HG03571 (cell line): ENCODE data around the gene UTS2B.

Experiments
- ATAC-seq: cut with Tn5 transposase; IDR thresholded peaks from one replicate; pipeline ENCODE4 v1.9.1; 2021; ENCODE audit not compliant: unreplicated experiment

UTS2B gene

GRCh38 chr3:191246034-191246433 lies 84.3 kb downstream of the UTS2B start:
- peak; percentile 76 for ATAC-seq

DNA sequence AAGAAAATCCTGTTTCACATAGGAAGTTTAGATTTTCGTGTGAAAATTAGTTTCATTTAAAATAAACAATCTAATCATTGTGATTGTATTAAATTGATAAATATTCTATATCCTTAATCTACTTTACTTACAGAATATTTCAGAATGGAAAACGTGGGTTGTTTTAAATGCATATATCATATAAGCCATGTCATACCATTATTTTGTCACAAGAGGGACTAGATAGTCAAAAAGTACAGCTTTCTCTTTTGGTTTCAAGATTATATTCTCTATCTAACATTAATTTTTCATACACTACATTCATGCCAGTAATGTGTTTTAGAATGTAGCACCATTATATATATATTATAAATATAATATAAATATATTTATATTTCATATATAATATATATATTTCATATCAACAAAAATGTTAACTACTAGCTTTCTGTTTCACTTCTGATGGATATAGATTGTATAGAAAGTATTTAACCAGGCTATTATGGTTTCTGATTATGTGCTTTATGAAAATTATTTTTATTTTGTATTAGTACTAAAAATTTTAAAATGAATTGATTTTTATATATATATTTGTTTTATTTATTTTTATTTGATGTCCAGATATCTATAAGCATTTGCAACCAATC lies 86.0 kb downstream of the UTS2B start:
- ATAC-seq = peak; percentile 33

GRCh38 chr3:191240486-191240885 lies 89.8 kb downstream of the UTS2B start:
- ATAC-seq = no peak

- ATAC-seq = no peak
Measured at GRCh38 chr3:191239407-191240031, 90.8 kb downstream of the UTS2B start.

GRCh38 chr3:191238321-191238817 lies 92.0 kb downstream of the UTS2B start:
- no peak for ATAC-seq

- no peak for ATAC-seq
Measured at GRCh38 chr3:191237047-191237882, 93.1 kb downstream of the UTS2B start.

GRCh38 chr3:191236646-191237045 lies 93.7 kb downstream of the UTS2B start:
- ATAC-seq = no peak

- ATAC-seq = peak; percentile 100
Measured at GRCh38 chr3:191235331-191236314, 94.7 kb downstream of the UTS2B start.

DNA sequence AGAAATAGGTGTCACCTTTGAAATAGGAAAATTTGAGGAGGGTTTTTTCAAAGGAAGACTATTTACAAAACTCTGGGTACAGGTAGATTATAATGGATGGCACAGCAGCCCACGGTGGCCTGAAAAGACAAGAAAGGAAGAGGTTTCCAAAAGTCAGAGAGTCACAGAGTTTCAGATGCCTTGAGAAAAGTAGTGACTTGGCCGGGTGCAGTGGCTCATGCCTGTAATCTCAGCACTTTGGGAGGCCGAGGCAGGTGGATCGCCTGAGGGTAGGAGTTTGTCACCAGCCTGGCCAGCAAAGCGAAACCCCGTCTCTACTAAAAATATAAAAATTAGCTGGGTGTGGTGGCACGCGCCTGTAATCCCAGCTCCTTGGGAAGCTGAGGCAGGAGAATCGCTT lies 96.1 kb downstream of the UTS2B start:
- ATAC-seq = no peak

- ATAC-seq = no peak
Measured at GRCh38 chr3:191227541-191227940, 102.8 kb downstream of the UTS2B start.

- no peak for ATAC-seq
Measured at GRCh38 chr3:191221638-191222037, 108.7 kb downstream of the UTS2B start.

DNA sequence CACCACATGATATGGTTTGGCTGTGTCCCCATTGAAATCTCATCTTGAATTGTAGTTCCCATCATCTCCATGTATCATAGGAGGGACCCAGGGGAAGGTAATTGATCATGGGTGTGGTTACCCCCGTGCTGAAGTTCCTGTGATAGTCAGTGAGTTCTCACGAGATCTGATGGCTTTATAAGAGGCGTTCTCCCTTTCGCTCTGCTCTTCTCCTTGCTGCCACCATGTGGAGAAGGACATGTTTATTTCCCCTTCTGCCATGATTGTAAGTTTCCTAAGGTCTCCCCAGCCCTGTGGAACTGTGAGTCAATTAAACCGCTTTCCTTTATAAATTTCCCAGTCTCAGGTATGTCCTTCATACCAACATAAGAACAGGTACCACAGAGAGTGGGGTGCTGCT lies 109.4 kb downstream of the UTS2B start:
- ATAC-seq = no peak

DNA sequence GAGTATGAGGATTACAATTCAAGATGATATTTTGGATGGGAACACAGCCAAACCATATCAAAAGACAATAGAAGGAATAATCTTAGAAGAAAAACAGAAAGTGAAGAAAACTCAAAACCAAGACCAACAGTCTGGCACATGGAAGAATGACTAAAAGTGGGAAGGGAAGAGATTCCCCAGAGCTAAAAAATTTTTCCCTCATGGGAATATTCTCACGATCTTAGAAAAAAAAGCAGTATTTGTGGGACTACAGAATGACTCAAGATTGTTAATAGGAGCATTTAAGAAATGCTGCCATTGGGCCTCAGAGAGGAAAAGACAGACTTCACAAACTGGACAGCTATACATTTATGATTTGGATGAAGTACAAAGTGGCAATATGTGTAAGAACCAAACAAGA lies 113.0 kb downstream of the UTS2B start:
- ATAC-seq = no peak
